Neural cell (in vitro differentiated cells): ENCODE results near the gene IDNK.

ENCODE experiments used
- CTCF ChIP-seq: fragments of 450-650 bp; IDR thresholded peaks from 2 replicates; pipeline ENCODE4 v1.5.1; 2014; ENCODE audit warnings: antibody characterized with exemption, mild to moderate bottlenecking, moderate library complexity; ENCODE audit not compliant: poor library complexity, severe bottlenecking
- EP300 ChIP-seq: fragments of 450-650 bp; conservative IDR thresholded peaks from 2 replicates; pipeline ENCODE4 v1.6.1; 2014; ENCODE audit warnings: antibody characterized with exemption, mild to moderate bottlenecking, moderate library complexity; ENCODE audit not compliant: poor library complexity, severe bottlenecking
- EZH2 ChIP-seq: fragments of 200-600, 300-800 bp; shearing (Covaris generic), sonication (generic); IDR thresholded peaks from 2 replicates; pipeline ENCODE4 v1.6.1; 2014; ENCODE audit warnings: antibody characterized with exemption, low read length, borderline replicate concordance, mild to moderate bottlenecking; ENCODE audit not compliant: insufficient read depth, poor library complexity, severe bottlenecking
- POLR2AphosphoS5 ChIP-seq: IDR thresholded peaks from 2 replicates; pipeline ENCODE4 v1.6.1; 2012
- RAD21 ChIP-seq: fragments of 450-650 bp; conservative IDR thresholded peaks from 2 replicates; pipeline ENCODE4 v1.6.1; 2014; ENCODE audit warnings: antibody characterized with exemption, mild to moderate bottlenecking, moderate library complexity
- REST ChIP-seq: IDR thresholded peaks from 2 replicates; pipeline ENCODE4 v1.6.1; 2012; ENCODE audit warnings: borderline replicate concordance
- TAF1 ChIP-seq: IDR thresholded peaks from 2 replicates; pipeline ENCODE4 v1.6.1; 2012; ENCODE audit warnings: low read depth

GRCh38 chr9:83665580-83666200 is 42.7 kb downstream of the IDNK start:
- TF ChIP-seq CTCF (no peak), RAD21 (no peak), POLR2AphosphoS5 (no peak), REST (no peak), EP300 (no peak), TAF1 (no peak), EZH2 (no peak)
